Stomach (tissue), 9 donors: ENCODE results near the gene EEF2. TPM values are rescaled to one million over a fixed set of nuclear protein-coding genes. Genes with fewer than 3 reads are reported as not detected.
A peak's percentile ranks its signal among the peaks of the same experiment; 100 is the strongest.
"Not testable (repeated sequence)": the region's sequence is repeated elsewhere in the genome, so short reads cannot be mapped to it uniquely, and the experiment has no call there.

ENCODE experiments used
- DNase-seq, 2 donors: peaks; one replicate each; pipeline versions ENCODE4 v3.0.0 to v3.0.0-alpha.2; 2013 to 2019
- H3K27ac ChIP-seq, 5 donors: fragments of 200-600 bp in 4 of 5; sonication (generic) in 4 of 5; one replicate each; pipeline ENCODE4 v1.5.1; 2013 to 2019; ENCODE audit warnings: mild to moderate bottlenecking in 1 of 5, moderate library complexity in 1 of 5
- H3K27me3 ChIP-seq, 3 donors: fragments of 200-600 bp; sonication (generic); one replicate each; pipeline ENCODE4 v1.5.1; 2017 to 2019; ENCODE audit warnings: mixed run types in 1 of 3
- H3K36me3 ChIP-seq, 4 donors: fragments of 200-600 bp; sonication (generic); 1 replicate in 3 of 4; 2 replicates in 1 of 4; pipeline ENCODE4 v1.5.1; 2016 to 2019
- H3K4me1 ChIP-seq, 4 donors: fragments of 200-600 bp; sonication (generic); one replicate each; pipeline ENCODE4 v1.5.1; 2016 to 2019
- H3K4me3 ChIP-seq, 4 donors: fragments of 200-600 bp; sonication (generic) in 3 of 4; one replicate each; pipeline ENCODE4 v1.5.1; 2016 to 2019; ENCODE audit warnings: mild to moderate bottlenecking in 1 of 4
- H3K9me3 ChIP-seq, 4 donors: fragments of 200-600 bp; sonication (generic); one replicate each; pipeline ENCODE4 v1.5.1; 2016 to 2019
- CTCF ChIP-seq, 7 experiments: fragments of 450-650 bp in 4 of 7; fragments of 200-600 bp in 3 of 7; sonication (generic) in 3 of 7; IDR thresholded peaks; one replicate each; pipeline ENCODE4 v1.5.1; 2016 to 2019; ENCODE audit warnings: antibody characterized with exemption in 7 of 7, control low read depth in 2 of 7, mild to moderate bottlenecking in 1 of 7
- EP300 ChIP-seq: sonication (generic); formaldehyde crosslinking; IDR thresholded peaks from one replicate; pipeline ENCODE4 v1.6.1; 2017; ENCODE audit warnings: antibody characterized with exemption
- POLR2A ChIP-seq, 4 donors: fragments of 450-650 bp; IDR thresholded peaks; one replicate each; pipeline ENCODE4 v1.6.1; 2016; ENCODE audit warnings: antibody characterized with exemption in 4 of 4, control low read depth in 2 of 4, mild to moderate bottlenecking in 1 of 4, moderate library complexity in 1 of 4
- POLR2AphosphoS5 ChIP-seq, 3 donors: sonication (generic); formaldehyde crosslinking; IDR thresholded peaks; one replicate each; pipeline ENCODE4 v1.6.1; 2016; ENCODE audit warnings: antibody characterized with exemption in 3 of 3
- whole genome bisulfite sequencing, 5 donors: extraction: QIAGEN DNeasy Blood & Tissue Kit in 3 of 5; methylation state at CpG; one replicate each; pipeline versions ENCODE4 v1.1.5 to v1.1.7; 2013 to 2018; 5-methylcytosine and 5-hydroxymethylcytosine counted together
- intact Hi-C: fragments of 100-400 bp; cut with DNase I; formaldehyde crosslinking; loops from one replicate; pipeline ENCODE4 v1.15.1; 2023; ENCODE audit warnings: low total_unique reads
- polyA plus RNA-seq, 3 donors: library from polyadenylated mRNA; stranded (reverse); fragments of 200-250 nt; gene quantifications; one replicate each; pipeline ENCODE4 v1.2.3, GENCODE V29; 2013
- total RNA-seq, 5 donors: library from RNA; depleted of rRNA; stranded (reverse); fragments of >200 nt; gene quantifications; one replicate each; pipeline versions ENCODE4 v1.1.0 to v1.2.3, GENCODE V29; 2014 to 2016
- donor health status: healthy with polysubstance abuse.
- donor health status: Bipolar disorder and iron deficiency.
- donor health status: healthy.

EEF2 gene
- total and polyA plus RNA-seq, 8 donors, result 667 to 1,656 (median 1,276) TPM

- WGBS, 5 donors, result 0 to 1% (median 1%) methylated on average over 37 to 73 of the region's 73 CpGs
- Histone ChIP-seq H3K27ac (peak within 1 kb of the TSS; percentile 96 to 99 (median 98)), H3K4me3 (peak within 1 kb of the TSS; percentile 76 to 98 (median 90)), H3K27me3 (no peaks in the 10 kb centered on the region), H3K36me3 (peaks cover 29 to 42% (median 35%) of the 10 kb centered on the region in 4 donors), H3K4me1 (peaks cover 43 to 55% (median 48%) of the 10 kb centered on the region in 4 donors), H3K9me3 (no peaks in the 10 kb centered on the region)
- intact Hi-C loops, result no loop called here
- DNase-seq, result peak; percentile 98 to 99
- TF ChIP-seq EP300, result no peak
- peak in 2 of 7 experiments; percentile 10 to 44 for TF ChIP-seq CTCF (IDR thresholded peaks at IDR 0.05)
- TF ChIP-seq POLR2A (IDR thresholded peaks at IDR 0.05), result peak in 2 of 4 donors; percentile 21 to 70
- peak; percentile 72 to 93 (median 83) for TF ChIP-seq POLR2AphosphoS5 (IDR thresholded peaks at IDR 0.05)
These were observed 14.3 kb downstream of the EEF2 start, which contains the start of gene DAPK3 for GRCh38 chr19:3970808-3971598. TSS of gene DAPK3 (minus strand) at chr19:3971099. CDS start at chr19:3969735, 1,364 bp downstream.

- intact Hi-C loops, result no loop called here
- Histone ChIP-seq H3K9me3 (no peaks in the 10 kb centered on the region), H3K36me3 (peaks cover 28 to 42% (median 35%) of the 10 kb centered on the region in 4 donors), H3K4me1 (peaks cover 50 to 59% (median 55%) of the 10 kb centered on the region in 4 donors), H3K27me3 (no peaks in the 10 kb centered on the region), H3K27ac (peak overlapping the region; percentile 96 to 99 (median 98)), H3K4me3 (peak overlapping the region; percentile 76 to 98 (median 90))
- 0 to 2% (median 1%) methylated on average over 21 to 22 of the region's 22 CpGs for WGBS, 5 donors
- TF ChIP-seq POLR2A (IDR thresholded peaks at IDR 0.05) (no peak), EP300 (no peak), CTCF (IDR thresholded peaks at IDR 0.05) (no peak)
- no peak for DNase-seq
These were observed 14.9 kb downstream of the EEF2 start for GRCh38 chr19:3970313-3970807.

GRCh38 chr19:3969435-3970312, 15.6 kb downstream of the EEF2 start:
- TF ChIP-seq EP300 (no peak), POLR2AphosphoS5 (IDR thresholded peaks at IDR 0.05) (peak; percentile 16 to 74 (median 34))
- H3K9me3 ChIP-seq, result no peaks in the 10 kb centered on the region
- peaks cover 30 to 43% (median 37%) of the 10 kb centered on the region in 4 donors for H3K36me3 ChIP-seq
- 10 to 19% (median 18%) methylated on average over 23 of the region's 23 CpGs for WGBS, 5 donors
- H3K4me1 ChIP-seq, result peaks cover 55 to 66% (median 59%) of the 10 kb centered on the region in 4 donors
- intact Hi-C loops, result no loop called here
- no peaks in the 10 kb centered on the region for H3K27me3 ChIP-seq
- DNase-seq, result peak; percentile 57 to 72
- peak overlapping the region; percentile 96 to 99 (median 98) for H3K27ac ChIP-seq
- peak overlapping the region; percentile 76 to 98 (median 90) for H3K4me3 ChIP-seq

GRCh38 chr19:3968556-3969434, 16.5 kb downstream of the EEF2 start:
- 13 to 31% (median 22%) methylated on average over 9 of the region's 9 CpGs for WGBS, 5 donors
- intact Hi-C loops, result no loop called here
- TF ChIP-seq CTCF (IDR thresholded peaks at IDR 0.05), result no peak
- TF ChIP-seq EP300, result peak; percentile 84
- peak in 1 of 4 donors; percentile 46 for TF ChIP-seq POLR2A (IDR thresholded peaks at IDR 0.05)
- TF ChIP-seq POLR2AphosphoS5 (IDR thresholded peaks at IDR 0.05), result peak; percentile 70 to 91 (median 76)

GRCh38 chr19:3967983-3968382, 17.3 kb downstream of the EEF2 start:
- WGBS, 5 donors, result 80 to 99% (median 91%) methylated on average over 10 to 12 of the region's 12 CpGs
- Histone ChIP-seq H3K4me1 (peaks cover 55 to 73% (median 60%) of the 10 kb centered on the region in 4 donors), H3K36me3 (peaks cover 47 to 60% (median 54%) of the 10 kb centered on the region in 4 donors), H3K4me3 (peak overlapping the region in 3 of 4 donors; percentile 4 to 22 (median 16)), H3K27ac (peak overlapping the region; percentile 68 to 99 (median 98))
- H3K27me3 ChIP-seq, H3K9me3 ChIP-seq, intact Hi-C loops, DNase-seq: not testable (repeated sequence)

More at GRCh38 chr19:3968556-3969434, 16.5 kb downstream of the EEF2 start:
- H3K36me3 ChIP-seq, result peaks cover 39 to 52% (median 45%) of the 10 kb centered on the region in 4 donors
- H3K4me3 ChIP-seq, result peak overlapping the region; percentile 76 to 98 (median 90)
- H3K4me1 ChIP-seq, result peaks cover 55 to 70% (median 60%) of the 10 kb centered on the region in 4 donors
- peak overlapping the region; percentile 96 to 99 (median 98) for H3K27ac ChIP-seq
- H3K27me3 ChIP-seq, result no peaks in the 10 kb centered on the region
- DNase-seq, result peak; percentile 87 to 98
- no peaks in the 10 kb centered on the region for H3K9me3 ChIP-seq
